Measurements from ENCODE around the gene FAM210B.

The FAM210B gene

DNA sequence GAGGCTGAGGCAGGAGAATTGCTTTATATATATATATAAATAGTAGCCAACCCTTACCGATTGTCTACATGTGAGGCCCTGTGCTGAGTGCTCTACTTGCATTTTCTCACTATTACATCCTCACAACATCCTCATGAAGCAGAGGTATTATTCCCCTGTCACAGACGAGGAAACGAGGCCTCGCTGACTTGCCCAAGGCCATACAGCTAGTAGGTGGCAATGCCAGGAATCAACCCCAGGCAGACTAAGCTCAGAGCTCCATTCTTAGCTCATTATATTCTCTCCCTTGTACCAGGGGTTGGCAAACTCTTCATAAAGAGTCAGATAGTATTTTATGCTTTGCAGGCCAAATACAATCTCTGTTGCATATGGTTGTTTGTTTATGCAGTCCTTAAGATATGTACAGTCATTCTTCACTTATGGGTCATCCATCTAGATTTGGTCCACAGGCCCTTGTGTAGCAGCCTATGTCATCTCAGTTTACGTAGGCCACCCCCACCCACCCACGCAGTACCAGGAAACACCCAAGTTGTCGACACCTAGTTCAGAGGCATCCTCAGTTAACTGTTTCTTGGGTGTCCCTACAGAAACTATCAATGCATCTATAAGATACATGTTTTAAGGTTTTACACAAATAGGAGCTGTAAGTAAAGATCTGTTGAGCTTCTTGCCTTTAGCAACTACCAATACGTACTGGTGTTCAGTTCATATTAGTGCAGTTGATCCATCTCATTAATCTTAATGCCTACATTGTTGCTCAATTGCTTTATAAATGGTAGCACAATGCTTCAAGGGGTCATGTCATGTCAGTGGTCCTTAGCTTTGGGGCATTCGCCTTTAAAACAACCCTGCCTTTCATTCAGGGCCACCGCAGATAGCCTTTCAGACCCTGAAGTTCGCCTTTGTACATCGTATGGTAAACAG is 56.3 kb downstream of the FAM210B start:
- no peak overlapping the region for H3K9ac ChIP-seq (ENCODE audit: low read depth, low read length)
- no peaks in the 10 kb centered on the region for H3K9me3 ChIP-seq (ENCODE audit: control insufficient read depth, insufficient read depth, low read length)
- no peaks in the 10 kb centered on the region for H3K36me3 ChIP-seq (ENCODE audit: insufficient read depth, low read length)
- H3K4me1 ChIP-seq (ENCODE audit: insufficient read depth, low read length), result 0 out of 2 replicates have a peak, but pooled peaks cover 6% of the 10 kb centered on the region

DNA sequence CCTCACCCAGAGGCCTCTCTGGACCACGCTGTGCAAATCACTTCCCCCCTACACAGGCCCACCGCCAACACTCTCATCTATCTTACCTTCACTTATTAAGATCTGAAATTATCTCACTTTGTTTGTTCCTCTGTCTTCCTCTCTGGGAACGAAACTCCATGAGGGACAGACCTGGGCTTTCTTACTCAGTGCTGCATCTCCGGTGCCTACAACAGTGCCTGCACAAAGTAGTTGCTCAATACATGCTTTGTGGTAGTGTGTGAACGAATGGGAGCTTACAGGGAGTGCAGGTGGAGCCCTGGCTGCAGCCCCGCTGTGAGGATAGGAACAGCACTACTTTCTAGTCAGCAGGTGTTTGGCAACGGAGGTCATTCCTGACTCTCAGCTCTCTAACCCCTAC is 58.6 kb downstream of the FAM210B start:
- no peak overlapping the region for H3K9ac ChIP-seq (ENCODE audit: low read depth, low read length)
- no peaks in the 10 kb centered on the region for H3K36me3 ChIP-seq (ENCODE audit: insufficient read depth, low read length)
- no peaks in the 10 kb centered on the region for H3K9me3 ChIP-seq (ENCODE audit: control insufficient read depth, insufficient read depth, low read length)

DNA sequence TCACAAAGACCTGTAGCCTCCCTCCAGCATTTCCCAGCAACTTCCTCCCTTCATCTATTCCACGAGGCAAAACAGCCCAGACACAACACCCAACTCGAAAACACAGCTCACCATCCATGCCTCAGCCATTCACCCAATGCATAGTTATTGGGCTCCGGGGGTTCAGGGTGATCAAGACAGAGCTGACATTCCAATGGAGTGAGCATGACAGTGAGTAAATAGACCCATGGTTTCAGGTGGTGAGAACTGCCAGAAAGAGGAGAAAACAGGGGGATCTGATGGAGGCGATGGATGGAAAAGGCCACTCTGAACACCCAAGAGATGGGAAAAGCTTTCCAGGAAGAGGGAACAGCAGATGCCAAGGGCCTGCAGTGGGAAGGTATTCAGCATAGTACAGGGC is 59.1 kb downstream of the FAM210B start:
- Histone ChIP-seq H3K9ac (ENCODE audit: low read depth, low read length) (no peak overlapping the region), H3K36me3 (ENCODE audit: insufficient read depth, low read length) (no peaks in the 10 kb centered on the region)

More for the DNA sequence above, 58.6 kb downstream of the FAM210B start:
- H3K4me1 ChIP-seq (ENCODE audit: insufficient read depth, low read length), result peaks cover 12% of the 10 kb centered on the region; the same call in 1 of the 2 replicates

More for the DNA sequence above, 59.1 kb downstream of the FAM210B start:
- no peaks in the 10 kb centered on the region for H3K9me3 ChIP-seq (ENCODE audit: control insufficient read depth, insufficient read depth, low read length)
- peaks cover 12% of the 10 kb centered on the region; the same call in 1 of the 2 replicates for H3K4me1 ChIP-seq (ENCODE audit: insufficient read depth, low read length)

Measured in ES-I3 (cell line).